Thyroid gland (tissue), 4 donors: ENCODE data around the gene CD302. TPM values are rescaled to one million over a fixed set of nuclear protein-coding genes. Genes with fewer than 3 reads are reported as not detected.

Source experiments
- DNase-seq, 2 donors: peaks; one replicate each; pipeline ENCODE4 v3.0.0-alpha.2; 2019
- H3K27ac ChIP-seq, 3 donors: fragments of 200-600 bp; sonication (generic); 1 replicate in 2 of 3; 2 replicates in 1 of 3; pipeline ENCODE4 v1.5.1; 2016 to 2019; ENCODE audit warnings: mild to moderate bottlenecking in 1 of 3, moderate library complexity in 1 of 3
- H3K27me3 ChIP-seq: fragments of 200-600 bp; sonication (generic); one replicate; pipeline ENCODE4 v1.5.1; 2019
- H3K36me3 ChIP-seq, 2 donors: fragments of 200-600 bp; sonication (generic); one replicate each; pipeline ENCODE4 v1.5.1; 2016 to 2019
- H3K4me1 ChIP-seq, 2 donors: fragments of 200-600 bp; sonication (generic); one replicate each; pipeline ENCODE4 v1.5.1; 2017 to 2019
- H3K4me3 ChIP-seq, 3 donors: fragments of 200-600 bp; sonication (generic); replicated peaks in 1 of 3; 1 replicate in 2 of 3; 2 replicates in 1 of 3; pipeline ENCODE4 v1.5.1; 2016; ENCODE audit warnings: mild to moderate bottlenecking in 1 of 3
- H3K9me3 ChIP-seq: fragments of 200-600 bp; sonication (generic); one replicate; pipeline ENCODE4 v1.5.1; 2017
- POLR2A ChIP-seq, 2 donors: fragments of 450-650 bp; IDR thresholded peaks; one replicate each; pipeline ENCODE4 v1.6.1; 2017; ENCODE audit warnings: antibody characterized with exemption in 2 of 2, mild to moderate bottlenecking in 2 of 2, moderate library complexity in 1 of 2
- whole genome bisulfite sequencing, 2 donors: methylation state at CpG; one replicate each; pipeline ENCODE4 v1.1.5; 2017; 5-methylcytosine and 5-hydroxymethylcytosine counted together
- intact Hi-C: fragments of 100-400 bp; cut with DNase I; formaldehyde crosslinking; loops from one replicate; pipeline ENCODE4 v1.15.1; 2023
- total RNA-seq, 4 donors: library from RNA; depleted of rRNA; stranded (reverse); fragments of >200 nt; gene quantifications; one replicate each; pipeline ENCODE4 v1.2.3, GENCODE V29; 2016

CD302 gene
- total RNA-seq, 4 donors from 2014 or later, result 64.4 to 122 (median 77.6) TPM

GRCh38 chr2:159720676-159721075 lies 77.3 kb downstream of the CD302 start:
- no peaks in the 10 kb centered on the region for H3K27me3 ChIP-seq
- H3K9me3 ChIP-seq, result no peaks in the 10 kb centered on the region
- no peak overlapping the region for H3K4me3 ChIP-seq
- H3K36me3 ChIP-seq, result peaks cover 4% of the 10 kb centered on the region in 2 donors
- DNase-seq, result no peak
- TF ChIP-seq POLR2A (IDR thresholded peaks at IDR 0.05), result no peak
- peaks cover 20 to 24% of the 10 kb centered on the region in 2 donors for H3K4me1 ChIP-seq
- WGBS, 2 donors, result 96 to 99% methylated on average over 10 of the region's 10 CpGs
- intact Hi-C loops, result loop anchor here (10.0 kb wide), 1 partner anchor 84 kb away; no protein-coding TSS in a partner anchor
- H3K27ac ChIP-seq, result no peak overlapping the region

Other genes with a start within 250 kb of the CD302 start
- gene BAZ2B, start 181.7 kb downstream of the CD302 start, total RNA-seq, result 100 to 1,000 TPM; 122 to 181 (median 143) TPM
- gene MARCHF7, start 85.7 kb downstream of the CD302 start, total RNA-seq, result 100 to 1,000 TPM; 105 to 203 (median 132) TPM
- 10 to 100 TPM; 12.1 to 55.5 (median 35.1) TPM for gene LY75, start 106.5 kb upstream of the CD302 start, total RNA-seq